HG03066 (cell line): Measurements from ENCODE around the gene CUL3.
"Not testable (repeated sequence)": the region's sequence is repeated elsewhere in the genome, so short reads cannot be mapped to it uniquely, and the experiment has no call there.

ENCODE experiments used
- ATAC-seq: cut with Tn5 transposase; IDR thresholded peaks from one replicate; pipeline ENCODE4 v1.9.1; 2021; ENCODE audit warnings: low read depth; ENCODE audit not compliant: unreplicated experiment

Gene CUL3

DNA sequence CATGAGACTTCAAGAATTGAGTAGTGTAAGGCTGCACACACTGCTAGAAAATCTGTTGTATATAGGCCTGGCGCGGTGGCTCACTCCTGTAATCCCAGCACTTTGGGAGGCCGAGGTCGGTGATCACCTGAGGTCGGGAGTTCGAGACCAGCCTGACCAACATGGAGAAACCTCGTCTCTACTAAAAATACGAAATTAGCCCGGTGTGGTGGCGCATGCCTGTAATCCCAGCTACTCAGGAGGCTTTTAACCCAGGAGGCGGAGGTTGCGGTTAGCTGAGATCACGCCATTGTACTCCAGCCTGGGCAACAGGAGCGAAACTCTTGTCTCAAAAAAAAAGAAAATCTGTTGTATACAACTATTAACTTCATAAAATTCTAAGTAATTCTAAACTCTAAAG lies 2.1 kb downstream of the CUL3 start:
- not testable (repeated sequence) for ATAC-seq

- ATAC-seq, result no peak
Measured at GRCh38 chr2:224580248-224580647, 4.9 kb downstream of the CUL3 start.

DNA sequence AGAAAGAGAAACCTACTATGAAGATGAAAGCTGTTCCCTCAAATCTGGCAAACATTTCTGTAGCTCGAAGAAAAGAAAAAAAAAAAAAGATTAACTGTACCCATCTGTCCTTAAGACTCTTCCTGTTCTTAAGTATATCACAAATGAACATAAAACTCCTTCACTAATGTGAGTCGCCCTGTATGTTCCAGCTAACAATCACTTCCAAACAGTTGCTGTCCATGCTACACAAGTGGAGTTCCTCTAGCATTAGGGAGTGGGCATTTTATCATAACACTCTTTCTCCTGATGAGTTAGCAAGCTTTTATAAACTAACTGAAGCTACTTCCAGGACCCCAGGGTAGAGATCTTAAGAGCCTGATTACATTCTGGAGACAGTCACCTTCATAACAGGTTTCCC lies 5.8 kb downstream of the CUL3 start:
- no peak for ATAC-seq

DNA sequence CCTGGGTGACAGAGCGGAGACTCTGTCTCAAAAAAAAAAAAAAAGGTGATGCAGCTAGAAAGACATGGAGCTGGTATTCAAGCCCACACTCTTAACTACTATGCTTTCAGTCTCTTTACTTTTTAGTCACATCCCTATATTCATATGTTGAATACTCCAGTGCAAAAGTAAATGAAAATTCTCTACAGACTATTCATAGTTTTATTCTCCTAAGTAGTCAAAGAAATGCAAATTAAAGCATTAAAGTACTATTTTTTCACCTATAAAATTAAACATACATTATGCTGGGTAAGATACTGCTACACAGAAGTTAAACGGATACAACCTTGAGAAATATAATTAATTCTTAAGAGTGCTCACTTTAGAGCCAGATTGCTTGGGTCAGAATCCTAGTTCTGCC lies 7.6 kb downstream of the CUL3 start:
- ATAC-seq, result no peak

DNA sequence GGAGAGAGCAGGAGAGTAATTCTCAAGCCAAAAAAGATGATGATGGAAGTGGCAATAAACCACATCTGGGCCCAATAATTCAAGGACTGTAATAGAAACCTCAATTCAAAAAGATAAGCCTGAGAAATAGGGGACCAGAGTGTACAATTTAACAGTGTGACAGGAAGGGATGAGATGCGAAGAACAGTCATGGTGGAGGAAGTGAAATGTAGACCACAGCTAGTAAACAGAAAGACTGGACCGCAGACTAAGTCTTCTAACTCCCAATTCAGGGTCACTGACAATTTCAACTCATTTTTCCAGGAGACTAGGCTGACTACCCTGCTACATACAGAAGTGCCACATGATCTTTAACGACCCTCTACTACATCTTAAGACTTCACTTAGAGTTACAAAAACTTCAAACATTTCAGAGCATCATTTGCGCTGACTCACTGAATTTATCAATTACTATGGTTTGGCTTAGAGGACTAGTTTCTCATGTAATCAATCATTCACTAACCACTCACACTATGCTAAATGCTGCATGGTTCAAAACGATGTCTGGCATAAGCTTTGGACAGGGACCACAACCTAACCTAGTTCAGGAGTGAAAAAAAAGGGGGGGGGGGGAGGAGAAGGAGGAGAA lies 9.0 kb downstream of the CUL3 start:
- ATAC-seq, result peak; percentile 88

DNA sequence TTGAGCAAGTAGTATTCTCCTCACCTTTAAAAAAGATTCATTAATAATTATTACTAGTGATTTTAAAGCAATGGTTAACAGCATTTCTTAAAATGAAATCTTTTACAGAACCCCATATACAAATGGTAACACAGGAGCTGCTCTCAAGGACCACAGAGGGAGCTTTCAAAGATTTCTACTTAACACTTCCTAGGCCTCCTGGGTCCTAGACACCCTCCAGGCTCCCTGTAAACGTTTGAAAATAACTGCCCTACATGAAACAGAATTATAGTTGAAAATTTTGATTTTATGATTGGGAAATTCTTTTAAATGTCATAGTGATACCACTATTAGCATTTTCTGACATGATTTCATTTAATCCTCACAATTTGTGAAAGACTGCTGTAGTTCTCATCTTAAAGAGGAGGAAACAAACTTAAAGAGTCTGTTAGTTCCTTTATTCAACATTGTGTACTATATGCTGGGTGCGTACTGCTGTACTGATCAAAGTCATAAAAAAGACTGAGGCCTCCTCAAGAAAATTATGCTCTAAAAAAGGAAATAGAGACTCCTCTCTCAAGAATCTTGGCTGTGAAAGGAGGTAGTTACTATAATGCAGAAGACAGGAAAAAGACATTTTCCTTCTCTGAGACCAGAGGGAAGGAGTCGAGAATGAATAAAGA lies 10.6 kb downstream of the CUL3 start:
- no peak for ATAC-seq

DNA sequence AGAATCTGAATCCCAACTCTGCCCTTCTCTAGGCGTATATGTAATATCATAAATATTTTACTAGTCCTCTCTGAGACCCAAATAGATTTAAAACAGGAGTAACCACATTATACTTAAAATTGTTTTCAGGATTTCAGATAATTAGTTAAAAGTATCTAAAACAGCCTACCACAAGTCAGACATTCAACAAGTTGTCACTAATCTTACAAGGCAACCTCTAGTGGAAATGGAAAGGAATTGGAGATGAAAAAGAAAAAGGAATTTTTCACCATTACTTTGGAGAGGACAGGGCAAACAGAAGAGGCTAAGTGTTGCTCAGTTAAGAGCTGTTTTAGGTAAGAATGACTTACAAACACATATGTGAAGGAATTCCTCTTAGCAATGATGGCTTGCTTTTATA lies 11.4 kb downstream of the CUL3 start:
- no peak for ATAC-seq

DNA sequence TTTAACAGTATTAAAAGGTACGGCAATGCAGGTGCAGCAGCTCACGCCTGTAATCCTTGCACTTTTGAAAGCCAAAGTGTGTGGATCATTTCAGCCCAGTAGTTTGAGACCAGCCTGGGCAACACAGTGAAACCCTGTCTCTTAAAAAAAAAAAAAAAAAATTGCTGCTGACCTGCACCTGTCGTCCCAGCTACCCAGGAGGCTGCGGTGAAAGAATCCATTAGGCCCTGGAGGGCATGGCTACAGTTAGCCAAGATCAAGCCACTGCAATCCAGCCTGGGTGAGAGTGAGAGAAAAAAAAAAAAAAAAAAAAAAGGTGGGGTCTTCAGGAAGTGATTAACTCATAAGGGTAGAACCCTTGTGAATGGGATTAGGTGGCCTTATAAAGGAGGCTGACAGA lies 12.8 kb downstream of the CUL3 start:
- no peak for ATAC-seq

- ATAC-seq, result no peak
Measured at GRCh38 chr2:224570328-224570993, 14.7 kb downstream of the CUL3 start.

DNA sequence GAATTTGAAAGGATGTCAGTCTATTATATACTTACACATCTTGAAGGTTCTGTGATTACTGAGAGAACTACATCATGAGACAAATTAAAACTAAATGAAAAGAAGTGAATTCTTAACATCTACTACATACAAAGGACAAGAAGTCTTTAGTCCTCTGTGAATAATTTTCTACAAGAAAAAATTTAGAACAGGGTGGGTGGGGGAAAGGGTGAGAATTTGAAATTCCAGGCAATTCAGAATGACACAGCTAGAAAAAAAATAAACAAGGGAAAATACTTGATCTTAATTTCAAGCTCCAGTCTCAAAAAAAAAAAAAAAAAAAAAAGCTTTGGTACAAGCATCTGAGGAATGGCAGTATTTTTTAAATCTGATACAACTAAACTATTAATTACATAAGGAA lies 15.5 kb downstream of the CUL3 start:
- ATAC-seq, result no peak

GRCh38 chr2:224565452-224566035 lies 19.6 kb downstream of the CUL3 start:
- no peak for ATAC-seq

DNA sequence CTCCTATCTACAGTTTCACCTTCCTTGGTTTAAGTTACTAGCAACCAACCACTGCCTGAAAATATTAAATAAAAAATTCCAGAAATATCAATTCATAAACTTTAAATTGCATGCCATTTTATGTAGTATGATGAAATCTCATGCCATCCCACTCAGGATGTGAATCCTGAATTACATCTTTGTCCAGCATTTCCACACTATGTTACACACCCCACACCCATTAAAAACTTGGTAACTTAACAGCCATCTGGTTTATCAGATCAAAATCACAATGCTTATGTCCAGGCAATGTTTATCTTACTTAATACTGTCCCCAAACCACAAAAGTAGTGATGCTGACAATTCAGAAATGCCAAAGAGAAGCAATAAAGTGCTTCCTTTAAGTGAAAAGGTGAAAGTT lies 21.6 kb downstream of the CUL3 start:
- no peak for ATAC-seq

DNA sequence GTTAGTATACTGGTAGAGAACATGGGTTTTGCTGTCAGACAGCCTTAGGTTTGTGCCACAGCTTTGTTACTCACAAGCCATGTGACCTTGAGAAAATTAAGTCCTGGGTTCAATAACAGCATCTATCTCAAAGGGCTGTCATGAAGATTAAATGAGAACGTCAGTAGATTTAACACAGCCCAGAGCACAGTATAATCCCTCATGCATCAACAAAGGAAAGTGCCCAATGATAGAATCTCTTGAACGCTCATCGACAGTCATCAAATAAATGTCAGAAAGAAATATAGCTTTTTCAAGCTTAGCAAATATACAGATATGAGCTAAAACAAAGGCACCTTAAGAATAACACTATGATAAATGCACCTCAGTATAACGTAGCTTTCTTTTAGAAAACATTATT lies 22.3 kb downstream of the CUL3 start:
- ATAC-seq, result no peak

DNA sequence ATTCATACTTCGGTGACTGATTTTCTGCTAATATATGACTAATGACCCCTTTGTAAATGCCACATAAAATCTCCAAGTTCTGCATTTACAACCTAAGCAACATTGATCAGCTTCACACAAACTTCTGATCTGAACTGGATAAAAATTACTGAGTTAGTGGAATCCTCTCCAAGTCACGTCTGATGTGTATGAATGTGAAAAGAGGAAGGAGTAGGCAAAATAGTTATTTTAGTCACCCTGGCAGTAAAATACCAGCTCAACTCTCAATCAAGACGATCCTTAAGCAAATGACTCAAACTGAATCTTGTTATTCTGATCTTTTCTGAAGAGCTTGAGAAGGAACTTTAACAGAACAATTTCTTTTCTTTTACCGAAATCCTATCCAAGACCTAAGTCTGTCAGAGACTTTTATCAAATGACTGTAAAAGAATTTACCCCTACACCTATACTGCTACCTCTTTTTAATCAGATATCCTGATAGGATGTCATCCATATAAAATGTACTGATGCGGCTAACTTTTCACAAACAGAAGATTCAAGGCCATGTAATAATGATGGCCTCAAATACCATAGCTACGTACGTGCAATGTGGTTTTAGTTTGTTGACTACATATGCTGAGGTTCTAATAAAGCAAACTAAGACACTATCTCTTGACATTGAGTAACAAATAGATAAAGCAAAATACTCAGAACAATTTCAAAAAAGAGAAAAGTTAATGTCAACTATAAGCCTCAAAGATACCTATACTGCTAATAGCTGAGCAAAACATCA lies 23.7 kb downstream of the CUL3 start:
- ATAC-seq, result no peak

GRCh38 chr2:224560549-224560948 lies 24.6 kb downstream of the CUL3 start:
- no peak for ATAC-seq

DNA sequence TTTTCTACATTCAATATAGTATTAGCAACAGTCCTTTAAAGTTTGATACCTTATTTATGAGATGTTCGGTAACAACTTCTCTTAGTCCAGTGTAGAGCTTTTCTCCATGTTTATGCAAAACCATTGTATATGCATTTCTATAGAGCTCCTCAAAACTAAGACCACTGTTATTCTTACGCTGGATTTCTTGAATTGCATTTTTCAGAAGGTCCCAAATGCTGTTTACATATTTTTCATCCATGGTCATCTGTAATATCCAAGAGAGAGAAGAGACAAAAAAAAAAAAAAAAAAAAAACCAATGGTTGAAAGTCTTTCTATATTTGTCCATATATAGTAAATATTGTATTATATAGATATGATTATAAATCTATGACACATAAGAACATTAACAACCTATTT lies 27.6 kb downstream of the CUL3 start:
- ATAC-seq, result no peak

DNA sequence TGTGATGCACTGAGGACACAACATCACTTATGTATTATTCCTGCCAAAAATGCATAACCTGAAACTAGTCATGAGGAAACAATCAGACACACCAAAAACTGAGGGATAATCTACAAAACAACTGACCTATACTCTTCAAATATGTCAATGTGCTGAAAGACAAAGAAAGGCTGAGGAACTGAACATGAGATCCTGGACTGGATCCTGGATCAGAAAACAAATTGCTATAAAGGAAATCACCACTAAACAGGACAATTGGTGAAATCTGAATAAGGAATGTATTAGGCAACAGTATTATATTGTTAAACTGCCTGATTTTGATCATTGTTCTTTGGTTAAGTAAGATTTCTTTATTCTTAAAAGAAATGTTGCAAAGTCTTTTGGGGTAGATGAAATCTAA lies 28.8 kb downstream of the CUL3 start:
- ATAC-seq, result no peak

- no peak for ATAC-seq
Measured at GRCh38 chr2:224555823-224556366, 29.3 kb downstream of the CUL3 start.

- ATAC-seq, result no peak
Measured at GRCh38 chr2:224552771-224553170, 32.4 kb downstream of the CUL3 start.

- no peak for ATAC-seq
Measured at GRCh38 chr2:224551693-224552092, 33.5 kb downstream of the CUL3 start.

- ATAC-seq, result no peak
Measured at GRCh38 chr2:224546926-224547325, 38.2 kb downstream of the CUL3 start.
